22Rv1 (cell line): ENCODE data around the gene ADK.

ENCODE experiments used
- H3K27ac ChIP-seq: fragments of 450-650 bp; 2 replicates; pipeline ENCODE4 v1.5.1; 2017
- ZFX ChIP-seq: fragments of 450-650 bp; IDR thresholded peaks from 2 replicates; pipeline ENCODE4 v1.6.1; 2017; ENCODE audit warnings: antibody characterized with exemption, borderline replicate concordance
- TF ChIP-seq, protein P1 (sequence below): fragments of 450-650 bp; IDR thresholded peaks from 2 replicates; pipeline ENCODE4 v1.5.1; 2017; ENCODE audit warnings: mild to moderate bottlenecking

Gene ADK

GRCh38 chr10:74262856-74263255, 111.8 kb downstream of the ADK start:
- H3K27ac ChIP-seq, result no peak overlapping the region
- TF ChIP-seq, protein P1, sequence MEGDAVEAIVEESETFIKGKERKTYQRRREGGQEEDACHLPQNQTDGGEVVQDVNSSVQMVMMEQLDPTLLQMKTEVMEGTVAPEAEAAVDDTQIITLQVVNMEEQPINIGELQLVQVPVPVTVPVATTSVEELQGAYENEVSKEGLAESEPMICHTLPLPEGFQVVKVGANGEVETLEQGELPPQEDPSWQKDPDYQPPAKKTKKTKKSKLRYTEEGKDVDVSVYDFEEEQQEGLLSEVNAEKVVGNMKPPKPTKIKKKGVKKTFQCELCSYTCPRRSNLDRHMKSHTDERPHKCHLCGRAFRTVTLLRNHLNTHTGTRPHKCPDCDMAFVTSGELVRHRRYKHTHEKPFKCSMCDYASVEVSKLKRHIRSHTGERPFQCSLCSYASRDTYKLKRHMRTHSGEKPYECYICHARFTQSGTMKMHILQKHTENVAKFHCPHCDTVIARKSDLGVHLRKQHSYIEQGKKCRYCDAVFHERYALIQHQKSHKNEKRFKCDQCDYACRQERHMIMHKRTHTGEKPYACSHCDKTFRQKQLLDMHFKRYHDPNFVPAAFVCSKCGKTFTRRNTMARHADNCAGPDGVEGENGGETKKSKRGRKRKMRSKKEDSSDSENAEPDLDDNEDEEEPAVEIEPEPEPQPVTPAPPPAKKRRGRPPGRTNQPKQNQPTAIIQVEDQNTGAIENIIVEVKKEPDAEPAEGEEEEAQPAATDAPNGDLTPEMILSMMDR, result no peak
- TF ChIP-seq ZFX, result no peak

- no peak overlapping the region for H3K27ac ChIP-seq
Observed at GRCh38 chr10:74263996-74264395, 113.0 kb downstream of the ADK start.

GRCh38 chr10:74272288-74272687, 121.3 kb downstream of the ADK start:
- TF ChIP-seq ZFX, result no peak
- TF ChIP-seq, protein P1, result no peak
- no peak overlapping the region for H3K27ac ChIP-seq

More at GRCh38 chr10:74263996-74264395, 113.0 kb downstream of the ADK start:
- TF ChIP-seq, protein P1, result no peak
- no peak for TF ChIP-seq ZFX

- no peak for TF ChIP-seq ZFX
- TF ChIP-seq, protein P1, result no peak
Observed at GRCh38 chr10:74275755-74276290, 124.8 kb downstream of the ADK start.

DNA sequence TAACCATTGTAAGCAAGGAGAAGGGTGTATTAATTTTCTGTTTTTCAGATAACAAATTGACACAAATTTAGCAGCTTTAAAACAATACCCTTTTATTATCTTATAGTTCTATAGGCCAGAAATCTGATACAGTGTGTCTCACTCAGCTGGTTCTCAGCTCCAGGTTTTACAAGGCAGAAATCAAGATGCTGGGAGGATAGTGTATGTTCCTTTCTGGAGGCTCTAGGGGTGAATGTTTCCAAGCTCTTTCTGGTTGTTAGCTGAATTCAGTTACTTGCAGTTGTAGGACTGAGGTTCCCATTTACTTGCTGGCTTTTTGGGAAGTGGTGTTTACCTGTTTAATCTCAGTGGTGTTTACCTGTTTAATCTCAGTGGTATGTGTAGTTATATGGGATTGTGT, 125.4 kb downstream of the ADK start:
- no peak overlapping the region for H3K27ac ChIP-seq
- TF ChIP-seq, protein P1, result no peak
- no peak for TF ChIP-seq ZFX

More at GRCh38 chr10:74275755-74276290, 124.8 kb downstream of the ADK start:
- H3K27ac ChIP-seq, result no peak overlapping the region

DNA sequence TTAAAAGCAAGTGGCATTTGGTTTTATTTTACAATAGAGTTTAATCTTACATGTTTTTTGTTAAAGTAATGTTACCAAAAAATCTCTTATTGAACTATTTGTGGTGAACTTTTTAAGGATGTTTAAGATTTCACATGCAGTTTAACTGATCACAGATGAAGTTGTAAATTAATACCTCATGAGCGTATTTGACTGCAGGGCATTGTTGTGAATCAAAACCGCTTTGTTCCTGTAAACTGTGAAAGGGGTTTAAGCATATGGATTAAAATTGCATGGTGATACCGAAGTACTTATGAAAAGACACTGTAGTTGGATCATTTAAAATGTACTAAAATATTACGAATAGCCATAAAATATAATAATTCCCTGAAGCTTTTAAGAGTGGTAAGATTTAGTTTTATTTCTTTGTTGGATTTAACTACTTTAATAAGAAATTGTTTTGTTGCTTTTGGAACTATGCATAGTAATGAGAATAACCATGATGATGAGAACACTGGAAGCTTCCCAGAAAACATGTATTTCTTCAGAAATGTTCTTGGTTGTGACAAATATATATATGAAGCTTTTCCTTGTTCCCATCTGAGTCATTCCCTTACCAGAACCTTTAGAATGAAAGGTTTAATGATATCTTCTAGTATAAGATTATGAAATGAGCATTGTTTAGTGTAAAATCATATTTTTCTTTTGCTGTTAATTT, 131.3 kb downstream of the ADK start:
- TF ChIP-seq ZFX, result no peak
- TF ChIP-seq, protein P1, result no peak
- no peak overlapping the region for H3K27ac ChIP-seq

- TF ChIP-seq, protein P1, result no peak
- TF ChIP-seq ZFX, result no peak
- no peak overlapping the region for H3K27ac ChIP-seq
Observed at GRCh38 chr10:74282848-74283210, 131.8 kb downstream of the ADK start.
